Stomach (tissue), 9 donors: ENCODE results near the gene SPEM2. TPM values are rescaled to one million over a fixed set of nuclear protein-coding genes. Genes with fewer than 3 reads are reported as not detected.
A peak's percentile ranks its signal among the peaks of the same experiment; 100 is the strongest.

Experiments used
- DNase-seq, 2 donors: peaks; one replicate each; pipeline versions ENCODE4 v3.0.0 to v3.0.0-alpha.2; 2013 to 2019
- H3K27ac ChIP-seq, 5 donors: fragments of 200-600 bp in 4 of 5; sonication (generic) in 4 of 5; one replicate each; pipeline ENCODE4 v1.5.1; 2013 to 2019; ENCODE audit warnings: mild to moderate bottlenecking in 1 of 5, moderate library complexity in 1 of 5
- H3K27me3 ChIP-seq, 3 donors: fragments of 200-600 bp; sonication (generic); one replicate each; pipeline ENCODE4 v1.5.1; 2017 to 2019; ENCODE audit warnings: mixed run types in 1 of 3
- H3K36me3 ChIP-seq, 4 donors: fragments of 200-600 bp; sonication (generic); 1 replicate in 3 of 4; 2 replicates in 1 of 4; pipeline ENCODE4 v1.5.1; 2016 to 2019
- H3K4me1 ChIP-seq, 4 donors: fragments of 200-600 bp; sonication (generic); one replicate each; pipeline ENCODE4 v1.5.1; 2016 to 2019
- H3K4me3 ChIP-seq, 4 donors: fragments of 200-600 bp; sonication (generic) in 3 of 4; one replicate each; pipeline ENCODE4 v1.5.1; 2016 to 2019; ENCODE audit warnings: mild to moderate bottlenecking in 1 of 4
- H3K9me3 ChIP-seq, 4 donors: fragments of 200-600 bp; sonication (generic); one replicate each; pipeline ENCODE4 v1.5.1; 2016 to 2019
- CTCF ChIP-seq, 7 experiments: fragments of 450-650 bp in 4 of 7; fragments of 200-600 bp in 3 of 7; sonication (generic) in 3 of 7; IDR thresholded peaks; one replicate each; pipeline ENCODE4 v1.5.1; 2016 to 2019; ENCODE audit warnings: antibody characterized with exemption in 7 of 7, control low read depth in 2 of 7, mild to moderate bottlenecking in 1 of 7
- EP300 ChIP-seq: sonication (generic); formaldehyde crosslinking; IDR thresholded peaks from one replicate; pipeline ENCODE4 v1.6.1; 2017; ENCODE audit warnings: antibody characterized with exemption
- POLR2A ChIP-seq, 4 donors: fragments of 450-650 bp; IDR thresholded peaks; one replicate each; pipeline ENCODE4 v1.6.1; 2016; ENCODE audit warnings: antibody characterized with exemption in 4 of 4, control low read depth in 2 of 4, mild to moderate bottlenecking in 1 of 4, moderate library complexity in 1 of 4
- POLR2AphosphoS5 ChIP-seq, 3 donors: sonication (generic); formaldehyde crosslinking; IDR thresholded peaks; one replicate each; pipeline ENCODE4 v1.6.1; 2016; ENCODE audit warnings: antibody characterized with exemption in 3 of 3
- WGBS, 5 donors: extraction: QIAGEN DNeasy Blood & Tissue Kit in 3 of 5; methylation state at CpG; one replicate each; pipeline versions ENCODE4 v1.1.5 to v1.1.7; 2013 to 2018; 5-methylcytosine and 5-hydroxymethylcytosine counted together
- intact Hi-C: fragments of 100-400 bp; cut with DNase I; formaldehyde crosslinking; loops from one replicate; pipeline ENCODE4 v1.15.1; 2023; ENCODE audit warnings: low total_unique reads
- polyA plus RNA-seq, 3 donors: library from polyadenylated mRNA; stranded (reverse); fragments of 200-250 nt; gene quantifications; one replicate each; pipeline ENCODE4 v1.2.3, GENCODE V29; 2013
- total RNA-seq, 5 donors: library from RNA; depleted of rRNA; stranded (reverse); fragments of >200 nt; gene quantifications; one replicate each; pipeline versions ENCODE4 v1.1.0 to v1.2.3, GENCODE V29; 2014 to 2016
- donor health status: healthy with polysubstance abuse.
- donor health status: Bipolar disorder and iron deficiency.
- donor health status: healthy.

Gene SPEM2
- total and polyA plus RNA-seq, 8 donors = not detected

DNA sequence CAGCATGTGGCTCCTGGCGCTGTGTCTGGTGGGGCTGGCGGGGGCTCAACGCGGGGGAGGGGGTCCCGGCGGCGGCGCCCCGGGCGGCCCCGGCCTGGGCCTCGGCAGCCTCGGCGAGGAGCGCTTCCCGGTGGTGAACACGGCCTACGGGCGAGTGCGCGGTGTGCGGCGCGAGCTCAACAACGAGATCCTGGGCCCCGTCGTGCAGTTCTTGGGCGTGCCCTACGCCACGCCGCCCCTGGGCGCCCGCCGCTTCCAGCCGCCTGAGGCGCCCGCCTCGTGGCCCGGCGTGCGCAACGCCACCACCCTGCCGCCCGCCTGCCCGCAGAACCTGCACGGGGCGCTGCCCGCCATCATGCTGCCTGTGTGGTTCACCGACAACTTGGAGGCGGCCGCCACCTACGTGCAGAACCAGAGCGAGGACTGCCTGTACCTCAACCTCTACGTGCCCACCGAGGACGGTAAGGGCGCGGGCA lies 17.1 kb upstream of the SPEM2 start:
- peaks cover 0 to 13% (median 0%) of the 10 kb centered on the region in 3 donors for H3K27me3 ChIP-seq

DNA sequence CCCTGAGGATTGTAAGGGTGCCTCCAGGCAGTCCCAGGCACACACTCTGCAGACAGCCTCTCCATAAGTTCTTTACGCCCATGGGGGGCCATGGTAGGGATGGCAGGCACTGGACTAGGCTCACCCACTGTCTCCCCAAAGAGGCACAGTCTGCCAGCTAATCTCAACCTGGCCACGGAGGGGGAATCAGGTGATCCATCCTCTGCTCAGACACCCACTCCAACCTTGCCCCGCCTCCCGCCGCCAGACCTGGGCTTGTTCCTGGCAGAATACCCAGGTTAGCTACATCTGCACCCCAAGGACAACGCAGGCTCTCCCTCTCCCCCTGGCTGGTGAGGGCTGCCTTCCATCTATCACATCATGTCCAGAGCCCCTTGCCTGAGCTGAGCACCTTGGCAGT lies 16.6 kb upstream of the SPEM2 start:
- DNase-seq = no peak
- Histone ChIP-seq H3K27me3 (peaks cover 0 to 13% (median 0%) of the 10 kb centered on the region in 3 donors), H3K36me3 (peaks cover 0 to 25% (median 19%) of the 10 kb centered on the region in 4 donors), H3K27ac (no peak overlapping the region), H3K4me1 (peaks cover 17 to 23% (median 19%) of the 10 kb centered on the region in 4 donors), H3K4me3 (no peak overlapping the region), H3K9me3 (no peaks in the 10 kb centered on the region)
- TF ChIP-seq EP300 = no peak
- no peak for TF ChIP-seq POLR2AphosphoS5 (IDR thresholded peaks at IDR 0.05)
- no peak for TF ChIP-seq CTCF (IDR thresholded peaks at IDR 0.05)
- TF ChIP-seq POLR2A (IDR thresholded peaks at IDR 0.05) = no peak
- WGBS, 5 donors = 74 to 90% (median 80%) methylated on average over 2 to 6 of the region's 6 CpGs
- intact Hi-C loops = no loop called here

More for the DNA sequence above, 17.1 kb upstream of the SPEM2 start:
- intact Hi-C loops = no loop called here
- WGBS, 5 donors = 44 to 80% (median 56%) methylated on average over 27 to 58 of the region's 58 CpGs
- Histone ChIP-seq H3K4me3 (peak overlapping the region in 1 of 4 donors; percentile 6), H3K27ac (no peak overlapping the region), H3K9me3 (no peaks in the 10 kb centered on the region), H3K36me3 (peaks cover 0 to 25% (median 19%) of the 10 kb centered on the region in 4 donors), H3K4me1 (peaks cover 19 to 26% (median 21%) of the 10 kb centered on the region in 4 donors)
- peak in 1 of 2 donors; percentile 60 for DNase-seq
- TF ChIP-seq CTCF (IDR thresholded peaks at IDR 0.05) = no peak
- TF ChIP-seq EP300 = no peak
- TF ChIP-seq POLR2AphosphoS5 (IDR thresholded peaks at IDR 0.05) = no peak
- TF ChIP-seq POLR2A (IDR thresholded peaks at IDR 0.05) = no peak

GRCh38 chr17:7409716-7410115 lies 15.7 kb upstream of the SPEM2 start:
- Histone ChIP-seq H3K36me3 (peaks cover 0 to 27% (median 20%) of the 10 kb centered on the region in 4 donors), H3K4me3 (no peak overlapping the region), H3K4me1 (peaks cover 14 to 23% (median 19%) of the 10 kb centered on the region in 4 donors), H3K9me3 (no peaks in the 10 kb centered on the region), H3K27me3 (peaks cover 0 to 11% (median 0%) of the 10 kb centered on the region in 3 donors), H3K27ac (no peak overlapping the region)
- DNase-seq = no peak
- intact Hi-C loops = no loop called here
- no peak for TF ChIP-seq CTCF (IDR thresholded peaks at IDR 0.05)
- no peak for TF ChIP-seq POLR2A (IDR thresholded peaks at IDR 0.05)
- WGBS, 5 donors = 89 to 94% (median 91%) methylated on average over 6 of the region's 6 CpGs

DNA sequence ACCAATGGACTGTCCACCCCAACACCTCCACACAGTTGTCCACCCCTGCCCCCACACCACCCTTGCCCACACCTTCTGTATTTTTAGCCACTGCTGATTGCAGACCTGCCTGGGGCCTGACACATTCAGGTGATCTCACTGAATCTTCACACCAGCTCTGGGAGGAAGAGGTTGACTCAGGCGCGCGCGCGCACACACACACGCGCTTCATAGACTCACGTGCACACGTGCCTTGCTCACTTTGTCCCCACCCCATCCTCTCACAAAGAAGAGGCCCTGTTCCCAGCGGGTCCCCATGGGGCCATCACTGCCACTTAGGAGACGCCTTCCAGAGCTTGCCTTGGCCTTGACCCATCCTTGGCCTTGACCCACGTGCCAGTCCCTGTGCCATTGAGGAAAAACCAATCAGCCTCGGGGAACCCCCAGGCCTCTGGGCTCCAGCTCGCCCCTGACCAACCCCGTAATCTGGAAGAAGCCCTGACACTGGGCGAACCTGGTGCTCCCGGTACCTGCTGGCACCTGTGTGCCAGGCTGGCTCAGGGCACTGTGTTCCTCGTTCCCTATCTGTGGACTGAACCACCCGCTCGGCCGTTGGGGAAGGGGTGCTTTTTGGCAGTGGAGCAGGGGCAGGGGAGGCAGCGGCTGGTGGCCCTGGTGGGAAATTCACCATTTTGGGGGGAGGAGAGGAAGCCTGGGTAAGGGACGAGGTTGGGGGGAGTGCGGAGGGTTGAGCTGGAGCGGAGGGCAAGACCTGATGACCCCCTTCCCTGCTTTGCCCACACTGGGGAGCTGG lies 14.6 kb upstream of the SPEM2 start:
- no peak overlapping the region for H3K4me3 ChIP-seq
- TF ChIP-seq POLR2A (IDR thresholded peaks at IDR 0.05) = no peak
- no peak for TF ChIP-seq CTCF (IDR thresholded peaks at IDR 0.05)
- no peak for TF ChIP-seq EP300
- TF ChIP-seq POLR2AphosphoS5 (IDR thresholded peaks at IDR 0.05) = no peak
- H3K36me3 ChIP-seq = peaks cover 0 to 39% (median 26%) of the 10 kb centered on the region in 4 donors
- DNase-seq = no peak
- H3K9me3 ChIP-seq = no peaks in the 10 kb centered on the region
- H3K27ac ChIP-seq = no peak overlapping the region
- H3K27me3 ChIP-seq = no peaks in the 10 kb centered on the region
- WGBS, 5 donors = 78 to 89% (median 84%) methylated on average over 21 to 25 of the region's 25 CpGs
- H3K4me1 ChIP-seq = peaks cover 3 to 12% (median 8%) of the 10 kb centered on the region in 4 donors
- intact Hi-C loops = no loop called here
